Activated T-helper 1 cell treated with anti-CD3 and anti-CD28 coated beads, Interleukin-2, amount 50 U/mL, for 16 hours (primary cell): ENCODE data around the gene GSC.

ENCODE experiments used
- DNase-seq, 2 donors: peaks; one replicate each; pipeline ENCODE4 v3.0.0-alpha.2; 2020; ENCODE audit warnings: low read depth in 1 of 2, low spot score in 1 of 2

The GSC gene

DNA sequence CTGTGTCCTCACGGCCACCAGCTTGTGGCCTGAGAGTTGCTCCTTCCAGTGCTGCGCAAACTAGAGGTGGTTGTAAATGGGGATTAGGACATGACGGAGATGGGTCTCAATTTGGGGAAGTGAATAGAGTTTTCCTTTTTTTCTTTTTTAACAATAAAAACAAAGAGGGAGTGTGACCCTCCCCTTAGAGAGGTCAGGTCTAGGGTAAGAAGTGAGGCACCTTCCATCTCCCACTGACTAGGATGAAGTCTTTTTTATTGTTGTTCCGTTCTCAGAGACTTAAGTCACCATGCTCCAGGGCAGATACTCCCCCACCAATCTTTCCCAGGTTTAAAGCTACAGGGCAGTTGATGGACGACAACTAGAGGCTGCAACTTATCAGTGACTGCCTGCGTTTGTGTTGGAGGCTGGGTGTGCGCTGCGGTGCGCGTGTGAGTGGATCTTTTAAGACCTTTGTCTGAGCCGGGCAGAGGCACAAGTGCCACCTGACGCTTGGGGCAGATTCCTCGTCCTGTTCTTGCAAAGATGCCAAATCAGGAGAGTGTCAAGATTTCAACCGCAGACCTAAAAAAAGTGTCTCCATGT lies 2.1 kb upstream of the GSC start:
- DNase-seq = no peak

DNA sequence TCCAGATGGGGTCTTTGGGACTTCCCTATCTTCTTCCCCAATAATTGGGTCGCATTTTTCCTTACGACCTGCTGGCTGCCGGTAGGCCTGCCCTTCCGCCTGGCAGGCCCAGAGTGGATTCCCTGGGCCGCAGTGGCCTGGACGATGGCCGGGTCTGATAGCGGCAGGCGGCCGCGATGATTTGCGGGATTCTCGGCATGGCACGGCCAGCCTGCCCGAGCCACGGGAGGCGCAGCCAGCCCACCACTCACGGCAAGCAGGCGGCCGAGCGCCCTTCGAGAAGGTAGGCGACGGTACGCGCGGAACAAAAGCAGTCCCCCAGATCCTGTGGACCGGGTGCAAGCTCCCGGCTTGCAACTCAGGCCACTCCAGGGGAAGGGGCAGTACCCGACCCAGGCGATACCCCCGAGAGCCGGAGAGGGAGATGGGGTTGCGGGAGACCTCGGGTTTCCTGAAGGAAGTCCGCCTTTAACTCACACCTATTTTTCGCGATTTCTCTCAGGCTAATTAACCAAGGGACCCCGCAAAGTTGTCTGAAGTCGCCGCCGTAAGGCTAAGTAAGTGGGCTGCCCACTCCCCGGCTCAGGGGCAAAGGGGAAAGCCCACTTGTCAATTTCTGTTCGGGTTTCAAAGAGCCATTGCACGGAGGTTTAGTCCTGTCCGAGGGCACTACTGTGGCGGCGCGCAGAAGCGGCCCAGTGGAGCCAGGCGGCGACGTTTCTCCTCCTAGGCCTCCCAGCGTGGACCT lies 1.4 kb upstream of the GSC start:
- DNase-seq = no peak

DNA sequence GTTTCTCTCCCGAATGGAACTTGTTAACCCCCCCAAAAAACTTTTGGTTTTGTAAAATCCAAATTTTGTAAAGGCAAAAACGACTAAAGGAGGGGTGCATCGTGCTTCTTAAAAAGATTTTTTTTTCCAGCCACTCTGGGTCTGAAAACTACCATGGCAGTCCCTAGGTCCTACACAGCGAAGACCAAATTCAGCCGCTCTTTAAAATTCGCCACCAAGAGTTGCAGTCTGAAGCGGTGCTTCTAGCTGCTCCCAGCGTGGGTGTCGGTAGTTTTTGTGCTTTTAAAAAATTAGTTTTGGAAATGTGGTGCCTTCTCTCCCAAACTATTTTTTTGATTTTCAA lies 873 bp upstream of the GSC start:
- no peak for DNase-seq

- DNase-seq = no peak
Measured at GRCh38 chr14:94770251-94770749, 387 bp upstream of the GSC start.

DNA sequence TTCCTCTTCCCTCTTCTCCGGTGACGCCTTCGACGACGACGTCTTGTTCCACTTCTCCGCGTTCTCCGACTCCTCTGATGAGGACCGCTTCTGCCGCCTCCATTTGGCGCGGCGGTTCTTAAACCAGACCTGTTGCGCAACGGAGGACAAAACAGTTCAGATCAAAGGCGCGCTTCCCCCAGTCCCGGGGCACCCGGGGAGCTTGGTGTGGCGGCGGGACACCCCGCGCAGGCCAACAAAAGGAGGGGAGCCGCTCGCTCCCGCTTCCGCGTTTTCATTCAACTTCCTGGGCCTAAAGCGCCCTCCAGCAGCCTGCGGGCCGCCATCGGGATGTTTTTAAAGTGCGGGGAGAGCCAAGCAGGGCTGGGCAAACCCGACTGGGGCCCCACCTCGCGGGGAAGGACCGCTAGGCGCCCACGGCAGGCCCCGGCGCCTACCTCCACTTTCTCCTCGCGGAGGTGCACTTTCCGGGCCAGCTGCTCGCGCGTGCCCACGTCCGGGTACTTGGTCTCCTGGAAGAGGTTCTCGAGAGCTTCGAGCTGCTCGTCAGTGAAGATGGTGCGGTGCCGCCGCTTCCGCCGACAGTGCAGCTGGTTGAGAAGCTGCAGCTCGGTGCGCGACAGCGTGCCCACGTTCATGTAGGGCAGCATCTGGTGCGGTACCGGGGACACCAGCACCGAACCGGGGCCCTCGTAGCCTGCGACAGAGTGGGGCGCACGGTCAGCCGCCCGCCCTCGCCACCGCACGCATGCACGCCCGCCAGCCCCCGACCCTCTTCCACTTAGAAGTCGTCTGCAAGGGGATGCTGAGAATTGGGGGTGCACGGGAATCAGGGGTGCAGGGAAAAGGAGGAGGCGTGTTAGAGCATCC lies 1.2 kb downstream of the GSC start:
- no peak for DNase-seq

- DNase-seq = no peak
Measured at GRCh38 chr14:94768141-94768520, 1.8 kb downstream of the GSC start.

GRCh38 chr14:94767321-94767878 lies 2.5 kb downstream of the GSC start:
- no peak for DNase-seq

- DNase-seq = no peak
Measured at GRCh38 chr14:94764573-94764972, 5.3 kb downstream of the GSC start.

GRCh38 chr14:94762431-94762830 lies 7.5 kb downstream of the GSC start:
- DNase-seq = no peak

DNA sequence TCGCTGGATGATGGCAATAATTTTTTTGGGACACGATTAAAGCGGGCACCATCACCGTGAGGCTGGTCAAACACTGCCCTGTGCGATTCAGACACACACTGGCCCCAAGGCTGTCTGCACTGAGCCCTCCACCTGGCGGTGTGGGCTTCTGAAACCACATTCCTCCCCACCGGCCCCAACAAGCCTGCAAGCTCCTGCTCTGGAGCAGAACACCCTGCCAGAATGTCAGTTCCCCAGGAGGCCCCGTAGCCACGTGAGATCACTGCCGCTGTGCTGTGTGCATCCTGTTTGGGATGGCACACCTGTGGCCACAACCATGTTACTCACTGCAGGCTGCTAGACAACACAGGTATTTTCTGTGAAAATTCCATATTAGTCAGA lies 7.9 kb downstream of the GSC start:
- DNase-seq = no peak

GRCh38 chr14:94761348-94761996 lies 8.4 kb downstream of the GSC start:
- DNase-seq = no peak

DNA sequence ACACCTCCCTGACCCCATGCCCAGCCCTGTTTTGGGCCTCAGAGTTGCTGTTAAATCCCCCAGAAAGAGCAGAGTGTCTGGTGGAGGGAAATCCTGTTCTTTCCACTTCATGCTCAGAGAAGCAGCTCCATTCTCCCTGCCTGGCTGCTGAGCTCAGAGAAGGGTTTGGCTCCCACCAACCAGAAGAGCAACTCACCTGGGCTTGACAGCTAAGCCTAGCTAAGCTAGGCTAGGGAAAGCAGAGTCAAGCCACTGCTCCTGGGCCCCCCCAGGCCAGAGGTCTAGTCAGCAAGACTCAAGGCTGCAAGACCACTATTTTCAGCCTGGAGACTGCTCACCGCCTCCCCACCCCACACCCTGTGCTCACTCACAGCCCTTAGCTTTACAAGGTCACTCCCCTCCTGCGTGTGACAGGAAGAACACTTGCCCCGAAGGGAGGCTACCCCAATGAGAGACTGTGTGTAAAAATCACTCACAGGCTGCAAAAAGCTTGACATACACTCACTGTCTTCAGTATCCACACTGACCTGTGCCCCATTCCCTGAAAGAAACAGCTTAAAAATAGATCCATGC lies 13.5 kb downstream of the GSC start:
- DNase-seq = no peak

DNA sequence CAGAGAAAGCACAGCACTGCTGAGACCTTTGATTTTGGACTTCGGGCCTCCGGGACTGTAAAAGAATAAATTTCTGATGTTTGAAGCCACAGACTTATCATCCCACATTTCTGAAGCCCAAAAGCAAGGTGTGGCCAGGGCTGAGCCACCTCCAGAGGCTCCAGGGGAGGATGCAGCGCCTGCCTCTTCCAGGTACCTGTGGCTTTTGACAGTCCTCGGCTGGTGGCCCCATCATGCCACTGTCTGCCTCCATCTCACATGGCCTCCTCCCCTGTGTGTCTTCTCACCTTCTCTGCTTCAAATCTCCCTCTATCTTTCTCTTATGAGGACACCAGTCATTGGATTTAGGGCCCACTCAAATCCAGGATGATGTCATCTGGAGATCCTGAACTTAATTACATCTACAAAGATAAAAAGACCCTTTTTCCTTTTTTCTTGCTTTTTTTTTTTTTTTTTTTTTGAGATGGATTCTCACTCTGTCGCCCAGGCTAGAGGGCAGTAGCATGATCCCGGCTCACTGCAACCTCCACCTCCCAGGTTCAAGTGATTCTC lies 15.4 kb downstream of the GSC start:
- no peak for DNase-seq

GRCh38 chr14:94752591-94753436 lies 17.1 kb downstream of the GSC start:
- DNase-seq = no peak

DNA sequence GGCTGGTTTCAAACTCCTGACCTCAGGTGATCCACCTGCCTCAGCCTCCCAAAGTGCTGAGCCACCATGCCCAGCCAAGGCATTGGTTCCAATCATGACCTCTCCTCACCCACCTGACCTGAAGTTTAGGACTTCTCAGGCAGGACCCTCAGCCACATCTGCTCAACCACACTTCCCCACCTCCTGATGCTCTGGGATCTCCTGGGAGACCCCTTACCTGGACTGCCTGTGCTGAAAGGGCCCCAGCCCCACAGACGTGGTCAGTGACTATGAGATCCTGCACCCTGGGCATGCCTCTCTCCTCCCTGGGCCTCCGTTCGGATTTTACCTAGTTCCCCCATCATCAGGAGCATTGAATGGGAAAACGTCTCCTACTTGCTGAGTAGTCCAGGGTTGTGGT lies 18.0 kb downstream of the GSC start:
- no peak for DNase-seq

DNA sequence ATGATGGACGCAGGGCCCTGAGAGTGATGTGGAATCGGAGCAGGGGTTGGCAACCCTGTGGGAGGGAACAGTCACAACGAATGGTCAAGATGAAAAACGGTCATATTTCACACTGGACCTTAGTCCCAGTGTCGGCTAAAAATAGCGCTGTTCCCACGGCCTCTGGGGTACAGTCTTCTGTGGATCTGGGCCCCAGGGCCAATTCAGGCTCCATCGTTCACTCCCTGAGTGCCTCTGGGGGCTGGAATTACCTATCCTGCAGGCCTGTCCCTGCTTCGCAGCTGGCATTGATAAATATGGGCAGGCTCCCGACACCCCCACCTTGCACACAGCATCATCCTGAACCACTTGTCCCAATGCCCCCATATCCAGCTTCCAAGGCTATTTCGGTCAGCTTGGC lies 18.6 kb downstream of the GSC start:
- no peak for DNase-seq

DNA sequence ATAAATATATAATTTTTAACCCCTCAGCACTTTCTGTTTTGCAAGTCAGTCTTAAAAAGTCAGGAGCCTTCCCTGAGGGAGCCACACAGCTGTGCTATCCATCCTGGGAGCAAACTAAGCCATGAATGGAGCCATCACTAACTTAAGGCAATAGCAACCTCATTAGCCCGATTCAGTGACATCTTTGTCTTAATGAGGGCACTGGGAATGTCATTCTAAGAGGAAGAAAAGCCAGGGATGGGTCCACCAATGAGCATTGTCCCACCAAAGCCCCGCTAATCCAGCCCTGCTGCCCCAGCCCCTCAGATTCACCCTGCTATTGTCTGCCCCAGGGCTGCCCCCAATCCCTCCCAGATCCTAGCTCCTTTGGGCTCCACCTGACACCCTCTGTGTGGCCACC lies 19.5 kb downstream of the GSC start:
- no peak for DNase-seq

DNA sequence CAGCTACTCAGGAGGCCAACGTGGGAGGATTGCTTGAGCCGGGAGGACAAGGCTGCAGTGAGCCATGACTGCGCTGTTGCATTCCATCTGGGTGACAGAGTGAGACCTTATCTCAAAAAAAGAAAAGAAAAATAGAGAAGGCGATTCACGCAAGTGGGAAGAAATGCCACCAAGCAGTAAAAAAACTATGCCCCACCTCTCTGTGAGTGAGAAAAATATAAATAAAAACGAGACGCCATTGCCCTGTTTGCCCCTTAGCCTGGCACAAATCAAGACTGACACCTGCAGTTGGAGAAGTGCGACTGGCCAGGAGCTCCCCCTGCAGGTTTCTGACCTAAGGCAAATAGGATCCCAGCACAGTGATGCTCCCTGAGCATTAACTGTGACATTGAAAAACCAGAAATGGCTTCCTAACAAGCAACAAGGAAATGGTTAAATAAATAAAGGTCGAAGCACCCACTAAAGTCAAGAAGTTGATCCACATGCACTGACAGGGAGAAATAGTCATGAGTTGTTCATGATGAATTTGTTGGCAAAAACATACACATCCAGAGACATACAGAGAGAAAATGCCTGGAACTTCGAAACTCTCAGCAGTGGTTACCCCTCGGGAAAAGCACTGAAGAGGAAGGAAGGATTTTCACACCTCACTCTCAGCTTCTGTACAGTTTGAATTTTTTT lies 21.1 kb downstream of the GSC start:
- DNase-seq = no peak

- DNase-seq = no peak
Measured at GRCh38 chr14:94747739-94748138, 22.2 kb downstream of the GSC start.
